Aorta (tissue), 5 donors: ENCODE measurements around the gene RNLS. TPM values are rescaled to one million over a fixed set of nuclear protein-coding genes. Genes with fewer than 3 reads are reported as not detected.

Experiments used
- ATAC-seq: fragments of 200-7000 bp; cut with Tn5 transposase; one replicate; pipeline ENCODE4 v1.9.1; 2022; ENCODE audit warnings: moderate library complexity; ENCODE audit not compliant: low FRiP score
- DNase-seq, 2 donors: peaks; one replicate each; pipeline ENCODE4 v3.0.0-alpha.2; 2020
- H3K27ac ChIP-seq, 2 donors: one replicate each; pipeline ENCODE4 v1.5.1; 2013; ENCODE audit warnings: low read length in 2 of 2, mild to moderate bottlenecking in 2 of 2, moderate library complexity in 2 of 2, control low read depth in 1 of 2, inconsistent platforms in 1 of 2, low read depth in 1 of 2
- H3K27me3 ChIP-seq, 2 donors: one replicate each; pipeline ENCODE4 v1.6.1; 2013; ENCODE audit warnings: control low read depth in 1 of 2, low read length in 1 of 2, mild to moderate bottlenecking in 1 of 2, moderate library complexity in 1 of 2; ENCODE audit not compliant: insufficient read depth in 2 of 2, control insufficient read depth in 1 of 2
- H3K36me3 ChIP-seq, 2 donors: one replicate each; pipeline ENCODE4 v1.6.1; 2013; ENCODE audit warnings: control low read depth in 1 of 2, low read length in 1 of 2, mild to moderate bottlenecking in 1 of 2; ENCODE audit not compliant: insufficient read depth in 2 of 2, control insufficient read depth in 1 of 2
- H3K4me1 ChIP-seq, 2 donors: one replicate each; pipeline ENCODE4 v1.6.1; 2013; ENCODE audit warnings: low read length in 2 of 2, control low read depth in 1 of 2, mild to moderate bottlenecking in 1 of 2, moderate library complexity in 1 of 2; ENCODE audit not compliant: insufficient read depth in 2 of 2, control insufficient read depth in 1 of 2
- H3K4me3 ChIP-seq, 2 donors: one replicate each; pipeline ENCODE4 v1.5.1; 2013; ENCODE audit warnings: low read length in 2 of 2, control low read depth in 1 of 2, mild to moderate bottlenecking in 1 of 2
- H3K9me3 ChIP-seq: one replicate; pipeline ENCODE4 v1.6.1; 2013; ENCODE audit warnings: mild to moderate bottlenecking, low read length; ENCODE audit not compliant: control insufficient read depth
- WGBS, 2 donors: extraction: QIAGEN DNeasy Blood & Tissue Kit; methylation state at CpG; one replicate each; pipeline ENCODE4 v1.1.7; 2013; 5-methylcytosine and 5-hydroxymethylcytosine counted together
- intact Hi-C, 2 donors: fragments of 100-400 bp; cut with DNase I; formaldehyde crosslinking; loops; one replicate each; pipeline versions ENCODE4 v1.14.2 to v1.15.0; 2022
- long read RNA-seq, 2 donors: library from polyadenylated mRNA; unstranded; transcript quantifications; one replicate each; pipeline ENCODE4 v2.0.0, GENCODE V29; 2020 to 2021
- polyA plus RNA-seq, 2 donors: library from polyadenylated mRNA; stranded (reverse); fragments of 200-250 nt; gene quantifications; one replicate each; pipeline ENCODE4 v1.2.3, GENCODE V29; 2013
- total RNA-seq, 2 donors: library from RNA; stranded (reverse); fragmentation: NEBNext Ultra II Directional; extraction: Animal tissue kit (Norgen Biotek cat#: 25700); gene quantifications; one replicate each; pipeline ENCODE4 v1.2.1, GENCODE V29; 2021
- donor health status: healthy with polysubstance abuse.
- donor health status: Bipolar disorder and iron deficiency.
- donor health status: DM: no; HTN: no; CAD: no.
- donor health status: DM: no; HTN: no; CAD: no.
- donor health status: DM: yes; HTN: yes; CAD: no.

RNLS gene
- total RNA-seq (1 to 10 TPM; 6.1 to 9.4 TPM), polyA plus RNA-seq (1 to 10 TPM; 9.6 to 9.7 TPM)
- long read RNA-seq, donor 1, partial matches to known transcripts, result 0 of 3 reads
- long read RNA-seq, donor 1, other reads (novel, unspliced or antisense), result 1 of 3 reads
- long read RNA-seq, donor 2, partial matches to known transcripts, result 0 of 7 reads
- long read RNA-seq, donor 2, other reads (novel, unspliced or antisense), result 7 of 7 reads

DNA sequence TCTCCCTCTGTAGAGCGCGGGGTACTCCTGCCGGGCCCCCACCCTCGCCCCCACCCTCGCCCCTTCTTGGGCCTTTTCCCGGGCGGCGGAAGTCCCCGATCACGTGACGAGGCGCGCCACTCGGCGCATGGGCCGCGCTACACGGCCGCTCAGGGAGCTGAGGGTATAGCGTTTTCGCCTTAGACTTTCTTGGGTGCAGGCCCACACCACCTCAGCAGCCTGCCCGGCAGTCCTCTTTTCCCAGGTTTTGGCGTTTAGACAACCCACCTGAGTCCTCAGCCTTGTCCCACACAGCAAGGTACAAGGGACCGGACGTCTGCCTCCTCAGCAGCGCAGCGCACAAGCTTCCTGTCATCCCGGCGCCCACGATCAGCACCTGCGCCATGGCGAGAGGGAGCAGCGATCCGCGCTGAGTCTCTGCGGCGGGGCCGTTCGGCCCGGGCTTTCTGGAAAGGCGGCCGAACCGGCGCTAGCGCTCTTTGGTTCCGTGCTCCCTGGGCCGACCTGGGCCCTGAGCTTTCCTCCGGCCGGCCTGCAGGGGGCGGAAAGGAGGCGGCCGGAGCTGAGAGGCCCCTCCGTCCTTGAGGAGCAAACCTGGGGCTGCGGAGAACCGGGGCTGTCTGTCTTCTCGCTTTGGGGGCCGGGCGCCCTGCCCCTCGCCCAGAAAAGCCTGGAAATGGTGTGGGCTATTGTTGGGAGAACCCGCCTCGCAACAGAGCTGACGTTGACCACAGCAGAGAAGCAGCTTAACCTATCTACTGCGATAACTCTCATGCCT, at the start of gene RNLS:
Gene RNLS (minus strand): TSS at position 513 of the 778 bp plus-strand sequence.
- no peaks in the 10 kb centered on the region for H3K4me1 ChIP-seq
- peak; percentile 87 to 93 for DNase-seq
- intact Hi-C loops, result no loop called here
- 1% methylated on average over 63 of the region's 63 CpGs for WGBS, 2 donors
- no peaks in the 10 kb centered on the region for H3K9me3 ChIP-seq
- H3K36me3 ChIP-seq, result no peaks in the 10 kb centered on the region
- H3K27ac ChIP-seq, result peak within 1 kb of the TSS; percentile 38 to 81
- peak within 1 kb of the TSS; percentile 9 to 45 for H3K4me3 ChIP-seq
- peak; percentile 97 for ATAC-seq
- H3K27me3 ChIP-seq, result no peaks in the 10 kb centered on the region

DNA sequence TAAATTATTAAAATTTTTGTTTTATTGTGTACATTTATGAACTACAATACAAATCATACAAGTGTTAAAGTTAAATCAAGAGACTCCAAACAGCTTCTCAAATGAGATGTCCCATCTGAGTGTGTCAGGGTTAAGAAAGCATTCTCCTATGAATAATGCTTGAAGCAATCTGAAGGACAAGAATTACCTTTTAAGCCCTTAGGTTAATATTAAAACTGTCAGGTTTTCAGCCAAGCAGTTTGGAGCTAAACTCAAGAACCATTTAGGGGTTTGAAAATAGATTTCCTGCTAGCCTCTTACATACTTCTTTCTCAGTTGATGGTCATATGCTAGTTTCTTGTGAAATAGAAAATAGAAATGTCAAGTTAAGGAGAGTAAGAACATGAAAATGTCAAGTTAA, 41.7 kb upstream of the RNLS start:
- H3K27me3 ChIP-seq, result no peaks in the 10 kb centered on the region
- intact Hi-C loops, result no loop called here
- no peaks in the 10 kb centered on the region for H3K36me3 ChIP-seq
- H3K27ac ChIP-seq, result no peak overlapping the region
- DNase-seq (no peak), ATAC-seq (no peak)
- peaks cover 1% of the 10 kb centered on the region for H3K9me3 ChIP-seq
- no peaks in the 10 kb centered on the region for H3K4me1 ChIP-seq
- H3K4me3 ChIP-seq, result no peak overlapping the region

DNA sequence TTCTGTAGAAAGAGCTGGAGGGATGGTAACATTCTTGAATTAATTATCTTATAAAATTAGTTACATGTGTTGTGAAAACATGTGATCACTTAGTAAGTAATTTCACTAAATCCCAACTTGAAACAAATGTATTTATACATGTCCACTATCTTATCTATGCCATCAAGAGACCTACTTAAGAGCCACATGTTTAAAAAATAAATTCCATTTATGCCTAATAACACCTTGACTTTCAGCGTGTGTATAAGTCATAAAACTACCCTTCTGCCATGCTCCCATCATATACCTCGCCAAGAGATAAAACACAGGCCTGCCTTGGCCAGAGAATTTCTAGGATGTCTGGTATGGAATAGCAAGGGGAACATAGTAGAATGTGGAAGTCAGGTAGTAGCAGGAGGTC, 40.7 kb upstream of the RNLS start:
- DNase-seq (no peak), ATAC-seq (no peak)
- Histone ChIP-seq H3K9me3 (peaks cover 1% of the 10 kb centered on the region), H3K36me3 (no peaks in the 10 kb centered on the region), H3K4me3 (no peak overlapping the region), H3K27me3 (no peaks in the 10 kb centered on the region), H3K4me1 (no peaks in the 10 kb centered on the region), H3K27ac (no peak overlapping the region)
- 74 to 86% methylated on average over 2 of the region's 2 CpGs for WGBS, 2 donors
- intact Hi-C loops, result no loop called here

DNA sequence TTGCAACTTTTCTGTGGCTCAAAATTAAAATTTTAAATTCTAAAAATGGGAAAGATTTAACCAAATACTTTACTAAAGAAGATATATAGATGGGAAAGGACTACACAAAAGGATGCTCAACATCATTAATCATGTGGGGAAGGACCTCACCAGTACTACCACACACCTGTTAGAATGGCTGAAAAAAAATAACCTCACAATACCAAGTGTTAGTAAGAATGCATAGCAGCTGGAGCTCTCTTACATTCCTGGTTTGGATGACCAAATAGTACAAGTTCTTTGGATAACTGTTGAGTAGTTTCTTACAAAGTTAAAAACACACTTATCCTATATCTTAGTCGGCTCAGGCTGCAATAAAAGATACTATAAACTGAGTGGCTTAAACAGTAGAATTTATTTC, 37.3 kb upstream of the RNLS start:
- Histone ChIP-seq H3K36me3 (no peaks in the 10 kb centered on the region), H3K27me3 (no peaks in the 10 kb centered on the region), H3K9me3 (peaks cover 1% of the 10 kb centered on the region), H3K27ac (no peak overlapping the region), H3K4me1 (no peaks in the 10 kb centered on the region), H3K4me3 (no peak overlapping the region)
- no peak for ATAC-seq
- DNase-seq, result no peak
- intact Hi-C loops, result no loop called here
- WGBS, 2 donors, result 70 to 72% methylated on average over 1 of the region's 1 CpG

DNA sequence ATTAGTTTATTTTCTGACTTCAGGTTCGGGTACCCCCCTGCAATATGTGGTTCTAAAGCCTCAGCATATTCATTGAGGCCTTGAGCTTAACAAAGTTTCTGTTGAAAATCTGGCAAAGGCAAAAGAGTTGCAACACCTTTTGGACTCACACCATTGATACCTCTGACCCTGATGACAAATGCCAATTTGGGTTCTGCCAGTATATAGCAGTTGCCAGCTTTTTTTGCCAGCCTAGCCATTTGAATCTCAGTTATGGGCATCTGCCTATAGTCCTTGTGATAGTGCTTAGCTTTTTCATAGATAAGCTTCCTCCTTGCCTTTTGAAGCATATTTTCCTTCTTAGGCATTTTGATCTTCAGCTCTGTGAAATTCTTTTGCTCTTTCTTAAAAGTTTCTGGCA, 35.4 kb upstream of the RNLS start:
- intact Hi-C loops, result no loop called here
- H3K4me1 ChIP-seq, result no peaks in the 10 kb centered on the region
- no peak overlapping the region for H3K27ac ChIP-seq
- H3K36me3 ChIP-seq, result no peaks in the 10 kb centered on the region
- H3K27me3 ChIP-seq, result no peaks in the 10 kb centered on the region
- no peak overlapping the region for H3K4me3 ChIP-seq
- ATAC-seq, result no peak
- 69 to 82% methylated on average over 1 of the region's 1 CpG for WGBS, 2 donors
- no peak for DNase-seq
- H3K9me3 ChIP-seq, result peaks cover 1% of the 10 kb centered on the region

DNA sequence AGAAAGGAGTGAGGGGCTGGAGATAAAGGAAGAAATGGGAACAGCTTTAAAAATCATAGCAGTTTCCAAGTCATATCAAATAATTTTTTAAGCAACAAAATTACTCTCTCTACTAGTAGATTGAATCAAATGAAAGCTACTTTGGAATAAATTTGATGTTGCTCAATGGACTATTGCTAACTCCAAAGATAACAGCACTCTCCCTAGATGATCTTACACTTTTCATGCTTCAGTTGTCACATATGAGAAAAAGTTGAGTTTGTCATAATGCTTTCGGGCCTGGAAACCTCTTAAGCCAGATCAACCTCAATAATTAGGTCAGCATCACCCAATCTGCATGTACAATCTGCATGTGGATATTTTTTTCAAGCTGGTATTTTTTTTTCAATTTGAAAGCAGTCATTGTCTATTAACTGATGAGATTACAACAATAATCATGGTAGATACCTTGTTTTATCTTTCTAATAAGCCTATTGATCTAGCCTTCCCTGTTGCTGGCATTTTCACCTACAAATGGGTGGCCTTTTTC, 34.7 kb upstream of the RNLS start:
- intact Hi-C loops, result no loop called here
- Histone ChIP-seq H3K4me3 (no peak overlapping the region), H3K27ac (no peak overlapping the region)

DNA sequence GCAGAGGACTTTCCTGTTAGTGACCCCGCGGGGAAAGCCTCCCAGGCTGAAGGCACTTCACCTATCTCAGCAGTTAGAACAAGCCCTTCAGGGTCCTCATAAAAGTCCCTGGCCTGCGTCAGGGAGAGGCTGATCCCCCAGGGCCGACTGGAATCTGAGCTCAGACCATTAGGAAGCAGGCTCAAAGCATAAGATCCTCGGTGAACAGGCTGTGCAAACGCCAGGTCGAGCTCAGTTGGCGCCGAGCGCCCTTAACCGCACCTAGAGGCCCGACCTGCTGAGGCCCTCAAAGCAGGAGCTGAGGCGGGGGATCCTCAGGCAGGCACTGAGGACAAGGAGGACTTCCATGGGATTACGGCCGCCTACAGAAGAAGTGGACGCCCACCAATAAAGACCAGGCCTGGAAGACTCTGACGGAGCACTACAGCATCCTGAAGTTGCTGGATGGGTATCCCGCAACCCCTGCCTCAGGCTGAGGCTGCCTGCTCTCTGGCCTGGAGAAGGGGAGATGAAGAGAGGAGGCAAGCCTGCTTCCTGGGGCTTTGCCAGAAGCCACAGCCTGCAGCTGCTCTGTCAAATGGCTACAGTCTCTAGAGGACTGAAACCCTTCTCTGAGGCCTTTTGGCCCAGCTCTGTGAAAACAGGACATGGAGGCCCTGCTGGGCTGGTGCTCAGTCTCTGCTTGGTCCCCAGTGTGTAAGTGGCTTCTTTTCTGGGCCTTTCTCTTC, 33.3 kb upstream of the RNLS start:
- DNase-seq (peak in 1 of 2 donors; percentile 35), ATAC-seq (no peak)
- no peak overlapping the region for H3K27ac ChIP-seq
- no peaks in the 10 kb centered on the region for H3K27me3 ChIP-seq
- H3K36me3 ChIP-seq, result no peaks in the 10 kb centered on the region
- intact Hi-C loops, result no loop called here
- WGBS, 2 donors, result 84 to 86% methylated on average over 18 of the region's 18 CpGs
- no peaks in the 10 kb centered on the region for H3K4me1 ChIP-seq
- peaks cover 1% of the 10 kb centered on the region for H3K9me3 ChIP-seq
- H3K4me3 ChIP-seq, result no peak overlapping the region

More for the DNA sequence above, 34.7 kb upstream of the RNLS start:
- H3K27me3 ChIP-seq, result no peaks in the 10 kb centered on the region
- ATAC-seq (no peak), DNase-seq (no peak)
- H3K9me3 ChIP-seq, result peaks cover 1% of the 10 kb centered on the region
- no peaks in the 10 kb centered on the region for H3K4me1 ChIP-seq
- no peaks in the 10 kb centered on the region for H3K36me3 ChIP-seq
- WGBS, 2 donors, result 84 to 88% methylated on average over 1 of the region's 1 CpG

DNA sequence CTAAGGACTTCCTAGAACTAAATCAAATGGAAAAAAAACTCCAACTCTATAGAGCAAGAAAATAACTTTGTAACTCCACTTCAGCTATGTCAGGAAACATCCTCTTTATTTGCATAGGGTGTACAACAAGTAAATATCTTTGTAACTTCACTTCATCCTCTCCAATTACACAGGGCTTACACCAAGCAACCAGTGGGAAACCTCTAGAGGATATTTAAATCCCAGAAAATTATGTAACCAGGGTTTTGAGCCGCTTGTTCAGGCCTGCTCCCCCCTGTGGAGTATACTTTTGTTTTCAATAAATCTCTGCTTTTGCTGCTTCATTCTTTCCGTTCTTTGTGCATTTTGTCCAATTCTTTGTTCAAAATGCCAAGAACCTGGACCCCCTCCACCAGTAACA, 25.7 kb upstream of the RNLS start:
- no peak overlapping the region for H3K27ac ChIP-seq
- H3K4me3 ChIP-seq, result no peak overlapping the region
- intact Hi-C loops, result no loop called here
- DNase-seq (no peak), ATAC-seq (no peak)
- 57 to 63% methylated on average over 2 of the region's 2 CpGs for WGBS, 2 donors
- no peaks in the 10 kb centered on the region for H3K4me1 ChIP-seq
- H3K27me3 ChIP-seq, result no peaks in the 10 kb centered on the region
- no peaks in the 10 kb centered on the region for H3K36me3 ChIP-seq
- no peaks in the 10 kb centered on the region for H3K9me3 ChIP-seq
